CD4-positive, alpha-beta T cell treated with Interferon gamma for 1 hour (primary cell): ENCODE data around the gene SPAG16.

ENCODE experiments used
- DNase-seq: peaks from one replicate; pipeline ENCODE4 v3.0.0-alpha.2; 2020

The SPAG16 gene

GRCh38 chr2:214203744-214204289, 919.6 kb downstream of the SPAG16 start:
- no peak for DNase-seq

- DNase-seq: no peak
These were observed 930.8 kb downstream of the SPAG16 start for GRCh38 chr2:214215107-214215506.

- no peak for DNase-seq
These were observed 932.9 kb downstream of the SPAG16 start for GRCh38 chr2:214217136-214217535.

GRCh38 chr2:214217599-214217998, 933.3 kb downstream of the SPAG16 start:
- DNase-seq: no peak

- no peak for DNase-seq
These were observed 936.0 kb downstream of the SPAG16 start for GRCh38 chr2:214220251-214220650.

GRCh38 chr2:214226061-214226460, 941.8 kb downstream of the SPAG16 start:
- no peak for DNase-seq

- no peak for DNase-seq
These were observed 948.0 kb downstream of the SPAG16 start for GRCh38 chr2:214232271-214232670.

GRCh38 chr2:214233164-214233563, 948.9 kb downstream of the SPAG16 start:
- DNase-seq: no peak

- DNase-seq: no peak
These were observed 958.5 kb downstream of the SPAG16 start for GRCh38 chr2:214242797-214243196.

- DNase-seq: no peak
These were observed 960.6 kb downstream of the SPAG16 start for GRCh38 chr2:214244847-214245246.

- DNase-seq: no peak
These were observed 962.2 kb downstream of the SPAG16 start for GRCh38 chr2:214246417-214246816.

GRCh38 chr2:214247531-214247930, 963.3 kb downstream of the SPAG16 start:
- no peak for DNase-seq

- no peak for DNase-seq
These were observed 970.8 kb downstream of the SPAG16 start for GRCh38 chr2:214255046-214255445.

- DNase-seq: no peak
These were observed 977.4 kb downstream of the SPAG16 start for GRCh38 chr2:214261683-214262082.

- no peak for DNase-seq
These were observed 979.9 kb downstream of the SPAG16 start for GRCh38 chr2:214264171-214264570.

- no peak for DNase-seq
These were observed 981.8 kb downstream of the SPAG16 start for GRCh38 chr2:214265991-214266489.

GRCh38 chr2:214277880-214278279, 993.6 kb downstream of the SPAG16 start:
- DNase-seq: no peak

- DNase-seq: no peak
These were observed 1001.7 kb downstream of the SPAG16 start for GRCh38 chr2:214286011-214286410.

GRCh38 chr2:214293593-214293992, 1009.3 kb downstream of the SPAG16 start:
- no peak for DNase-seq

GRCh38 chr2:214294426-214294825, 1010.2 kb downstream of the SPAG16 start:
- DNase-seq: no peak

GRCh38 chr2:214297423-214297822, 1013.2 kb downstream of the SPAG16 start:
- DNase-seq: no peak

GRCh38 chr2:214310319-214310718, 1026.1 kb downstream of the SPAG16 start:
- DNase-seq: no peak

- DNase-seq: no peak
These were observed 1026.8 kb downstream of the SPAG16 start for GRCh38 chr2:214311031-214311533.

- no peak for DNase-seq
These were observed 1027.9 kb downstream of the SPAG16 start for GRCh38 chr2:214311931-214312749.
